Vagina (tissue), 2 donors: Measurements from ENCODE around the gene PFN4. TPM values are rescaled to one million over a fixed set of nuclear protein-coding genes. Genes with fewer than 3 reads are reported as not detected.
"Not testable (repeated sequence)": the region's sequence is repeated elsewhere in the genome, so short reads cannot be mapped to it uniquely, and the experiment has no call there.

ENCODE experiments used
- DNase-seq, 2 donors: peaks; one replicate each; pipeline ENCODE4 v3.0.0-alpha.2; 2017; ENCODE audit errors: extremely low spot score in 2 of 2
- H3K27ac ChIP-seq: fragments of 200-600 bp; sonication (generic); one replicate; pipeline ENCODE4 v1.5.1; 2019
- H3K27me3 ChIP-seq: fragments of 200-600 bp; sonication (generic); one replicate; pipeline ENCODE4 v1.5.1; 2019
- H3K36me3 ChIP-seq, 2 donors: fragments of 200-600 bp; sonication (generic); one replicate each; pipeline ENCODE4 v1.5.1; 2017 to 2019
- H3K4me1 ChIP-seq: fragments of 200-600 bp; sonication (generic); one replicate; pipeline ENCODE4 v1.5.1; 2019
- H3K4me3 ChIP-seq, 2 donors: fragments of 200-600 bp; sonication (generic); 1 replicate in 1 of 2; 2 replicates in 1 of 2; pipeline ENCODE4 v1.5.1; 2016 to 2019
- H3K9me3 ChIP-seq: fragments of 200-600 bp; sonication (generic); one replicate; pipeline ENCODE4 v1.5.1; 2019
- POLR2A ChIP-seq, 2 donors: fragments of 450-650 bp; IDR thresholded peaks; one replicate each; pipeline ENCODE4 v1.6.1; 2017; ENCODE audit warnings: antibody characterized with exemption in 2 of 2, mild to moderate bottlenecking in 2 of 2, moderate library complexity in 2 of 2
- POLR2AphosphoS5 ChIP-seq, 2 donors: sonication (generic); formaldehyde crosslinking; IDR thresholded peaks; one replicate each; pipeline ENCODE4 v1.9.0; 2017; ENCODE audit warnings: antibody characterized with exemption in 2 of 2, mild to moderate bottlenecking in 2 of 2, low read depth in 1 of 2; ENCODE audit not compliant: insufficient read depth in 1 of 2
- intact Hi-C: fragments of 100-400 bp; cut with DNase I; formaldehyde crosslinking; loops from one replicate; pipeline ENCODE4 v1.15.1; 2023
- total RNA-seq: library from RNA; depleted of rRNA; stranded (reverse); fragments of >200 nt; gene quantifications from one replicate; pipeline ENCODE4 v1.2.3, GENCODE V29; 2016
- TF ChIP-seq, protein P1 (sequence below), 3 experiments: fragments of 450-650 bp in 2 of 3; fragments of 200-600 bp in 1 of 3; sonication (generic) in 1 of 3; IDR thresholded peaks; one replicate each; pipeline ENCODE4 v1.5.1; 2017 to 2019; ENCODE audit warnings: antibody characterized with exemption in 3 of 3, mild to moderate bottlenecking in 2 of 3, moderate library complexity in 2 of 3

The PFN4 gene
- total RNA-seq, 1 donor from 2014 or later: not detected

DNA sequence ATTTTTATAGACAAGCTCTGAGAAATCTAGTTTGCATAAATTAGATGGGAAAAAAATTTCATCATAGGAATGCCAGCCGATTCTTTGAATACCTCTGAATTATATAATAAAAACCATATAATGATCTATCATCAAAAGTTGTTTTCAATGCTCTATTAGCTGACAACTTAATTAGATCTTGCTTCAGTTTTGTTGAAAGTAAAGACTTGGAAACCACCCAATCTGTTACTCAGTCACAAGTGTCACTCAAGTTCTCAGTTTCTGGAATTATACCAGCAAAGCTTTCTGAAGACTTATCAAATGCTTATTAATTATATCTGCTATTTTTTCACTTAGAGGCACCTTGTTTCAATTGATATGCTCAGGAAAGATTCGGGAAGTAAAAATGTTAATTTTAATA is 21.1 kb downstream of the PFN4 start:
- TF ChIP-seq, protein P1, sequence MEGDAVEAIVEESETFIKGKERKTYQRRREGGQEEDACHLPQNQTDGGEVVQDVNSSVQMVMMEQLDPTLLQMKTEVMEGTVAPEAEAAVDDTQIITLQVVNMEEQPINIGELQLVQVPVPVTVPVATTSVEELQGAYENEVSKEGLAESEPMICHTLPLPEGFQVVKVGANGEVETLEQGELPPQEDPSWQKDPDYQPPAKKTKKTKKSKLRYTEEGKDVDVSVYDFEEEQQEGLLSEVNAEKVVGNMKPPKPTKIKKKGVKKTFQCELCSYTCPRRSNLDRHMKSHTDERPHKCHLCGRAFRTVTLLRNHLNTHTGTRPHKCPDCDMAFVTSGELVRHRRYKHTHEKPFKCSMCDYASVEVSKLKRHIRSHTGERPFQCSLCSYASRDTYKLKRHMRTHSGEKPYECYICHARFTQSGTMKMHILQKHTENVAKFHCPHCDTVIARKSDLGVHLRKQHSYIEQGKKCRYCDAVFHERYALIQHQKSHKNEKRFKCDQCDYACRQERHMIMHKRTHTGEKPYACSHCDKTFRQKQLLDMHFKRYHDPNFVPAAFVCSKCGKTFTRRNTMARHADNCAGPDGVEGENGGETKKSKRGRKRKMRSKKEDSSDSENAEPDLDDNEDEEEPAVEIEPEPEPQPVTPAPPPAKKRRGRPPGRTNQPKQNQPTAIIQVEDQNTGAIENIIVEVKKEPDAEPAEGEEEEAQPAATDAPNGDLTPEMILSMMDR (IDR thresholded peaks at IDR 0.05): no peak
- no peak for TF ChIP-seq POLR2A (IDR thresholded peaks at IDR 0.05)
- TF ChIP-seq POLR2AphosphoS5 (IDR thresholded peaks at IDR 0.05; ENCODE audit: insufficient read depth in 1 of 2, low read depth in 1 of 2): no peak
- Histone ChIP-seq H3K36me3 (no peaks in the 10 kb centered on the region), H3K27me3 (no peaks in the 10 kb centered on the region), H3K9me3 (no peaks in the 10 kb centered on the region), H3K4me1 (no peaks in the 10 kb centered on the region), H3K27ac (no peak overlapping the region), H3K4me3 (no peak overlapping the region)
- DNase-seq: no peak
- intact Hi-C loops: no loop called here

DNA sequence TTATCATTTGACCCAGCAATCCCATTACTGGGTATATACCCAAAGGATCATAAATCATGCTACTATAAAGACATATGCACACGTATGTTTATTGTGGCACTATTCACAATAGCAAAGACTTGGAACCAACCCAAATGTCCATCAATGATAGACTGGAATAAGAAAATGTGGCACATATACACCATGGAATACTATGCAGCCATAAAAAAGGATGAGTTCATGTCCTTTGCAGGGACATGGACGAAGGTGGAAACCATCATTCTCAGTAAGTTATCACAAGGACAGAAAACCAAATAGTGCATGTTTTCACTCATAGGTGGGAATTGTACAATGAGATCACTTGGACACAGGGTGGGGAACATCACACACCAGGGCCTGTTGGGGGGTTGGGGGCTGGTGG is 22.4 kb downstream of the PFN4 start:
- H3K27me3 ChIP-seq, H3K27ac ChIP-seq, H3K9me3 ChIP-seq, H3K4me1 ChIP-seq, intact Hi-C loops, DNase-seq, H3K36me3 ChIP-seq, H3K4me3 ChIP-seq: not testable (repeated sequence)

- DNase-seq, H3K4me1 ChIP-seq, H3K4me3 ChIP-seq, H3K36me3 ChIP-seq, H3K27ac ChIP-seq, intact Hi-C loops, H3K27me3 ChIP-seq, H3K9me3 ChIP-seq: not testable (repeated sequence)
Observed at GRCh38 chr2:24095171-24095677, 27.9 kb downstream of the PFN4 start.

DNA sequence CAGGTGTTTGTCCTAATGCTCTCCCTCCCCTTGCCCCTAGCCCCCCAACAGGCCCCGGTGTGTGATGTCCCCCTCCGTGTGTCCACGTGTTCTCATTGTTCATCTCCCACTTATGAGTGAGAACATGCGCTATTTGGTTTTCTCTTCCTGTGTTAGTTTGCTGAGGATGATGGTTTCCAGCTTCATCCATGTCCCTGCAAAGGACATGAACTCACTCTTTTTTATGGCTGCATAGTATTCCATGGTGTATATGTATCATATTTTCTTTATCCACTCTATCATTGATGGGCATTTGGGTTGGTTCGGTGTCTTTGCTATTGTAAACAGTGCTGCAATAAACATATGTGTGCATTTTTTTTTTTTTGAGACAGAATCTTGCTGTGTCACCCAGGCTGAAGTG is 29.9 kb downstream of the PFN4 start:
- H3K9me3 ChIP-seq, H3K27ac ChIP-seq, DNase-seq, H3K27me3 ChIP-seq, H3K36me3 ChIP-seq, H3K4me1 ChIP-seq, intact Hi-C loops, H3K4me3 ChIP-seq: not testable (repeated sequence)

GRCh38 chr2:24088821-24089359 is 34.2 kb downstream of the PFN4 start:
- no peak for DNase-seq
- Histone ChIP-seq H3K4me3 (no peak overlapping the region), H3K27me3 (no peaks in the 10 kb centered on the region), H3K27ac (no peak overlapping the region), H3K9me3 (no peaks in the 10 kb centered on the region), H3K4me1 (peaks cover 2% of the 10 kb centered on the region), H3K36me3 (no peaks in the 10 kb centered on the region)
- intact Hi-C loops: no loop called here
- TF ChIP-seq POLR2AphosphoS5 (IDR thresholded peaks at IDR 0.05; ENCODE audit: insufficient read depth in 1 of 2, low read depth in 1 of 2) (no peak), POLR2A (IDR thresholded peaks at IDR 0.05) (no peak)
- TF ChIP-seq, protein P1 (IDR thresholded peaks at IDR 0.05): no peak

DNA sequence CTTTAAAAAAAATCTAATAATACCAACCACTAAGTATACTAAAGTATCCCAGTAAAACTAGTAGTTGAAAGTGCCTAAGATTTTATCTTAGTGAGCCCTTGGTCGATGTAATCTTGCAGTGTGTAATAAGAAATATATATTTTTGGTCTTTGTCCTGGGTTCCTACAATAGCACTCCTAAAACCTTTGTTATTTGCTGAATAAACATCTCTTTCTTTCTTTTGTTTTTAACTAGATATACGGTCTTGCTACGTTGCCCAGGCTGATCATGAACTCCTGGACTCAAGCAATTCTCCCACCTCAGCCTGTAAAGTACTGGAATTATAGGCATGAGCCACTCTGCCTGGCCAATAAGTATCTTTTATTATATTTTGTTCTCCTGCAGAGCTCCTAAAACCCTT is 36.1 kb downstream of the PFN4 start:
- no peak for TF ChIP-seq POLR2A (IDR thresholded peaks at IDR 0.05)
- TF ChIP-seq, protein P1 (IDR thresholded peaks at IDR 0.05): no peak
- no peak for TF ChIP-seq POLR2AphosphoS5 (IDR thresholded peaks at IDR 0.05; ENCODE audit: insufficient read depth in 1 of 2, low read depth in 1 of 2)
- intact Hi-C loops: no loop called here
- no peaks in the 10 kb centered on the region for H3K27me3 ChIP-seq
- no peak for DNase-seq
- no peaks in the 10 kb centered on the region for H3K9me3 ChIP-seq
- no peak overlapping the region for H3K27ac ChIP-seq
- H3K4me1 ChIP-seq: peaks cover 12% of the 10 kb centered on the region
- H3K4me3 ChIP-seq: no peak overlapping the region
- H3K36me3 ChIP-seq: peaks cover 0 to 8% of the 10 kb centered on the region in 2 donors

- Histone ChIP-seq H3K27me3 (no peaks in the 10 kb centered on the region), H3K9me3 (no peaks in the 10 kb centered on the region), H3K27ac (no peak overlapping the region), H3K4me1 (peaks cover 12% of the 10 kb centered on the region), H3K4me3 (no peak overlapping the region), H3K36me3 (peaks cover 0 to 10% of the 10 kb centered on the region in 2 donors)
- DNase-seq: no peak
- TF ChIP-seq POLR2AphosphoS5 (IDR thresholded peaks at IDR 0.05; ENCODE audit: insufficient read depth in 1 of 2, low read depth in 1 of 2) (no peak), POLR2A (IDR thresholded peaks at IDR 0.05) (no peak)
- TF ChIP-seq, protein P1 (IDR thresholded peaks at IDR 0.05): no peak
- intact Hi-C loops: no loop called here
Observed at GRCh38 chr2:24086241-24086640, 36.9 kb downstream of the PFN4 start.
